Small intestine (tissue), 7 donors: Measurements from ENCODE around the gene GINM1. TPM values are rescaled to one million over a fixed set of nuclear protein-coding genes. Genes with fewer than 3 reads are reported as not detected.

Source experiments
- DNase-seq, 2 donors: peaks; one replicate each; pipeline versions ENCODE4 v3.0.0 to v3.0.0-alpha.2; 2013
- FAIRE-seq: peaks from 2 replicates; lab custom pipeline; 2012; peaks lifted over from hg19 to GRCh38; lab: Jason Lieb, UNC
- H3K27ac ChIP-seq, 3 donors: one replicate each; pipeline ENCODE4 v1.5.1; 2013; ENCODE audit warnings: low read length in 2 of 3, mild to moderate bottlenecking in 2 of 3, control low read depth in 1 of 3, inconsistent platforms in 1 of 3, low read depth in 1 of 3, moderate library complexity in 1 of 3
- H3K27me3 ChIP-seq, 3 donors: one replicate each; pipeline ENCODE4 v1.6.1; 2013; ENCODE audit warnings: low read length in 3 of 3, inconsistent platforms in 1 of 3; ENCODE audit not compliant: control insufficient read depth in 3 of 3, insufficient read depth in 3 of 3
- H3K36me3 ChIP-seq, 3 donors: one replicate each; pipeline ENCODE4 v1.6.1; 2013; ENCODE audit warnings: low read length in 3 of 3, inconsistent platforms in 1 of 3, low read depth in 1 of 3, mild to moderate bottlenecking in 1 of 3, moderate library complexity in 1 of 3; ENCODE audit not compliant: control insufficient read depth in 3 of 3, insufficient read depth in 2 of 3
- H3K4me1 ChIP-seq, 3 donors: one replicate each; pipeline ENCODE4 v1.6.1; 2013; ENCODE audit warnings: low read length in 2 of 3, inconsistent platforms in 1 of 3, low read depth in 1 of 3, mild to moderate bottlenecking in 1 of 3, moderate library complexity in 1 of 3; ENCODE audit not compliant: control insufficient read depth in 3 of 3, insufficient read depth in 2 of 3
- H3K4me3 ChIP-seq, 3 donors: one replicate each; pipeline ENCODE4 v1.5.1; 2013; ENCODE audit warnings: low read length in 3 of 3, control low read depth in 1 of 3, inconsistent platforms in 1 of 3, low read depth in 1 of 3, mild to moderate bottlenecking in 1 of 3, moderate library complexity in 1 of 3
- H3K9me3 ChIP-seq, 2 donors: one replicate each; pipeline ENCODE4 v1.6.1; 2013; ENCODE audit warnings: low read depth in 1 of 2, low read length in 1 of 2; ENCODE audit not compliant: control insufficient read depth in 2 of 2, insufficient read depth in 1 of 2
- WGBS, 3 donors: extraction: QIAGEN DNeasy Blood & Tissue Kit; methylation state at CpG; one replicate each; pipeline ENCODE4 v1.1.7; 2013; 5-methylcytosine and 5-hydroxymethylcytosine counted together
- polyA plus RNA-seq, 4 donors: library from polyadenylated mRNA; stranded (reverse) in 3 of 4; unstranded in 1 of 4; fragments of 200-250 nt in 3 of 4; fragments of 120-200 nt in 1 of 4; gene quantifications; one replicate each; pipeline versions ENCODE4 v1.2.1 to v1.2.3, GENCODE V29; 2013
- donor health status: healthy with polysubstance abuse.
- donor health status: control.
- donor health status: control.
- donor health status: Bipolar disorder and iron deficiency.
- donor health status: healthy.

Gene GINM1
- polyA plus RNA-seq, 4 donors = 9.2 to 29.9 (median 22.7) TPM

DNA sequence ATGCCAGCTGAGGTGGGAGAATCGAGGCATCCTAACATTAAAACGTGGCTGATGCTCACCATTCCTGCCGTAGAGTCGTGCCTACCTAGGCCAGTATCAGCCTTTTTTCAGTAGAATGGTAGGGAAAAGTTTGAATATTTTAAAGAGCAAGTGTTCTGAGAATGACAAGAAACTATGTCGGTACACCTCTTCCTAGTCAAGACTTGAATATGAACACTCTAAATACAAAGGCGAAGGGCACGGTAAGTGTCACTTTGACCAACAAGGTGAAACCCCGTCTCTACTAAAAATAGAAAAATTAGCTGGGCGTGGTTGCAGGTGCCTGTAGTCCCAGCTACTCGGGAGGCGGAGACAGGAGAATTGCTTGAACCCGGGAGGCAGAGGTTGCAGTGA is 1.0 kb downstream of the GINM1 start:
- no peaks in the 10 kb centered on the region for H3K27me3 ChIP-seq
- H3K4me3 ChIP-seq = peak overlapping the region; percentile 94 to 100 (median 98)
- 12 to 26% (median 16%) methylated on average over 12 of the region's 12 CpGs for WGBS, 3 donors
- peak overlapping the region; percentile 91 to 93 (median 92) for H3K27ac ChIP-seq
- H3K4me1 ChIP-seq = peaks cover 0 to 4% (median 0%) of the 10 kb centered on the region in 3 donors
- H3K9me3 ChIP-seq = no peaks in the 10 kb centered on the region
- FAIRE-seq (no peak), DNase-seq (no peak)
- no peaks in the 10 kb centered on the region for H3K36me3 ChIP-seq

DNA sequence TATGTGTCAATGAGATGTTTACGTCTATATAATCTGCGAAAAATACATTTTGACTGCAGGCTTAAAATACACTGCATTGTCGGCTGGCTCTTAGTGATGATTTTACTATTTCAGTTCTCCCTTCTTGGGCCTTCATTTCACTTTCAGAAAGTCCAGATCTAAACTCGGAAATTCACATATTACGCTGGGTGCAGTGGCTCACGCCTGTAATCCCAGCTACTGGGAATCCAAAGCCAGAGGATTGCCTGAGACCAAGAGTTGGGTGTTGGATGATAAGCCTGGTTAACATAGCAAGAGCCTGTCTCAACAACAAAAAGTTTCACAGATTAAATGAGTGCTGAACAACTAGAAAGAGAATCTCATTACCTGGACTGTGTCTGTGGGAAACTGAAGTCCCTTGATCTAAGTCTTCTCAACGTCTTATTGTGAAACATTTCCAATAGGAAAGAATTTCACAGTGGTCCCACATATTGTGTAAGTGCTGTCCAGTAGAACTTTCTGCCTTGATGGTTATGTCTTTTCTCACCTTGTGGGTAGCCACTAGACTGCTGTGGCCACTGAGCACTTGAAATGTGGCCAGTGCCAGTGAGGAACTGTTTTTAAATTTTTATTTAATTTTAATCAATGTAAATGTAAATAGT is 1.9 kb downstream of the GINM1 start:
- WGBS, 3 donors = 84 to 85% (median 85%) methylated on average over 7 of the region's 7 CpGs
- H3K4me3 ChIP-seq = no peak overlapping the region
- peaks cover 0 to 4% (median 0%) of the 10 kb centered on the region in 3 donors for H3K4me1 ChIP-seq
- H3K27ac ChIP-seq = no peak overlapping the region
- FAIRE-seq (no peak), DNase-seq (no peak)
- no peaks in the 10 kb centered on the region for H3K9me3 ChIP-seq
- H3K27me3 ChIP-seq = no peaks in the 10 kb centered on the region
- peaks cover 0 to 6% (median 0%) of the 10 kb centered on the region in 3 donors for H3K36me3 ChIP-seq

DNA sequence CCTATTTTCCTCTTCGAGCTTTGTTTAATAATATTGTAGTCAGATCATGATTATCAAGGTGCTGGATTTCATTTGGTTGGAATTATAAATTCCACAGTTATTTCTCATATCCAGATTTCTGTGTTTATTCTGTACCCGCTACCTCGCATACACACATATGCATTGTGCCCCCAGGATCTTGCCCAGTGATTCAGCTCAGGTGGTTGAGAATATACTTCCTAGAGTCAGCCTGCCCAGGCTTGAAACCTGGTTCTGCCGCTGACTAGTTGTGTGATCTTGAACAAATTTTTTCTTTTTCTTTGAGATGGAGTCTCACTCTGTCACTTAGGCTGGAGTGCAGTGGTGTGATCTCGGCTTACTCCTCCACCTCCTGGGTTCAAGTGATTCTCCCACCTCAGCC is 14.7 kb downstream of the GINM1 start:
- DNase-seq (no peak), FAIRE-seq (no peak)
- no peaks in the 10 kb centered on the region for H3K4me1 ChIP-seq
- peaks cover 4 to 27% (median 5%) of the 10 kb centered on the region in 3 donors for H3K36me3 ChIP-seq
- H3K4me3 ChIP-seq = no peak overlapping the region
- 97 to 100% (median 97%) methylated on average over 5 of the region's 5 CpGs for WGBS, 3 donors
- no peaks in the 10 kb centered on the region for H3K27me3 ChIP-seq
- no peak overlapping the region for H3K27ac ChIP-seq
- H3K9me3 ChIP-seq = no peaks in the 10 kb centered on the region

DNA sequence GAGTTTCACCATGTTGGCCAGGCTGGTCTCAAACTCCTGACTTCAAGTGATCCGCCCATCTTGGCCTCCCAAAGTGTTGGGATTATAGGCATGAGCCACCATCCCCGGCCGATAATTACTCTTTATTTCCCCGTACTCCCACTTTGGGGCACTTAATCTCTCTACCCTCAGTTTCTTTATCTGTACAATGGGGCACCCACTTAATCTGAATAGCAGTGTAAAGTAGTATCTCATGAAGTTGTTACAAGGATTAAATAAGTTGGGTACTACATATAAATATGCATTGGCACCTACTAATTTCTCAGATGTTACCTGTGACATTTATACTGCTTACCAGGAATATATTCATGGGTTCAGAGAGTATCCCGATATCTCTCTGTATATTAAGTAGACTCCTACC is 15.2 kb downstream of the GINM1 start:
- Histone ChIP-seq H3K27ac (no peak overlapping the region), H3K9me3 (no peaks in the 10 kb centered on the region), H3K4me1 (no peaks in the 10 kb centered on the region), H3K36me3 (peaks cover 4 to 28% (median 5%) of the 10 kb centered on the region in 3 donors), H3K27me3 (no peaks in the 10 kb centered on the region), H3K4me3 (no peak overlapping the region)
- no peak for FAIRE-seq
- WGBS, 3 donors = 97 to 98% (median 98%) methylated on average over 5 of the region's 5 CpGs
- no peak for DNase-seq

DNA sequence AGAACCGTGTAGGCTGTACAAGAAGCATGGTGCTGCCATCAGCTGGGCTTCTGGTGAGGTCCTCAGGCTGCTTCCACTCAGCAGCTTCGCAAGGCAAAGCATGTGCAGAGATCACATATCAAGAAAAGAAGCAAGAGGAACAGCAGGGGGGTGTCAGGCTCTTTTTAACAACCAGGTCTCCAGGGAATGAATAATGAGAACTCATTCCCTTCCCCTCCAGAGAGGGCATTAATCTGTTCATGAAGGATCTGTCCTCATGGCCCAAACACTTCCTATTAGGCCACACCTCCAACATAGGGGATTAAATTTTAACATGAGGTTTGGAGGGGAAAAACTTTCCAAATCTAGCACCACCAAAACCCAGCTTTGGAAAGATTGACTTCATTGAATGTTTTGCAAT is 20.0 kb downstream of the GINM1 start:
- no peaks in the 10 kb centered on the region for H3K4me1 ChIP-seq
- DNase-seq = no peak
- H3K4me3 ChIP-seq = no peak overlapping the region
- 94 to 99% (median 95%) methylated on average over 2 of the region's 2 CpGs for WGBS, 3 donors
- FAIRE-seq = no peak
- peaks cover 7 to 40% (median 7%) of the 10 kb centered on the region in 3 donors for H3K36me3 ChIP-seq
- no peak overlapping the region for H3K27ac ChIP-seq
- H3K9me3 ChIP-seq = no peaks in the 10 kb centered on the region
- H3K27me3 ChIP-seq = no peaks in the 10 kb centered on the region

DNA sequence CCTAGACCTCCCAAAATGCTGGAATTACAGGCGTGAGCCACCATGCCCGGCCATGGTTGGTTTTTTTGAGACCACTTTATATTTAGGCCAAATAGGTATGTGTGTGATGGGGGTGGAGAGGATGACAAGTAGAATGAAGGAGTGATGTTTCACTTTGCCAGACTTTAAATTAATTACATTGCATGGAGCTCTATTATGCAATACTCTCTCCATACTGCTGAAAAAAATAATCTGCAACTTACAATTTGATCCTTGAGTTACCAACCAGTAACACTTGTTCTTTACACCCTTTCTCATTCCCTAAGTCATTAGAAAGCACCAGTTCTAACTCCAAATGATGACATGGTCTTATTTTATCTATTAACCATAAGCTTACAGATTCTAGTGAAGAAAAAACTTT is 26.8 kb downstream of the GINM1 start:
- H3K27ac ChIP-seq = no peak overlapping the region
- no peaks in the 10 kb centered on the region for H3K27me3 ChIP-seq
- DNase-seq (no peak), FAIRE-seq (no peak)
- peaks cover 5 to 34% (median 14%) of the 10 kb centered on the region in 3 donors for H3K36me3 ChIP-seq
- no peaks in the 10 kb centered on the region for H3K9me3 ChIP-seq
- H3K4me1 ChIP-seq = peaks cover 0 to 4% (median 0%) of the 10 kb centered on the region in 3 donors
- 90 to 97% (median 95%) methylated on average over 2 of the region's 2 CpGs for WGBS, 3 donors
- no peak overlapping the region for H3K4me3 ChIP-seq

DNA sequence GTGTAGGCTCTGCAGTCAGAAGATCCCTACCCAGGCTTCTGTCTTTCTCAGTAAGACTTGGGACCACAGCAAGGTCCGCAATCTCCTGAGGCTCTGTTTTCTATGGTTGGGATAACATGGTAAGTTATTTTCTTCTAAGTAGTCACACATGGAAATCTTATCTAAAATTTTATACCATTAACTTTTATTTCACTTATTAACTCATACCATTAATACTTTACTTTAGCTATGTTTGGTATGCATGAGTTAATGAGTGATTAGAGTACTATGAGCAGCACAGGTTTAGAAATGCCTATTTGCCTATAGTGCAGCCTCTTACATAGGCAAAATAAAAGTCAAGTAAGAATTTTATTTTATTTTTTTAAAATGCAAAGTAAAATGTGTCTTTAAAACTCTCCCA is 27.2 kb downstream of the GINM1 start:
- Histone ChIP-seq H3K27ac (no peak overlapping the region), H3K27me3 (no peaks in the 10 kb centered on the region), H3K4me3 (no peak overlapping the region), H3K9me3 (no peaks in the 10 kb centered on the region), H3K4me1 (peaks cover 0 to 4% (median 0%) of the 10 kb centered on the region in 3 donors), H3K36me3 (peaks cover 5 to 37% (median 14%) of the 10 kb centered on the region in 3 donors)
- FAIRE-seq (no peak), DNase-seq (no peak)
- WGBS, 3 donors = 97 to 100% (median 98%) methylated on average over 1 of the region's 1 CpG

DNA sequence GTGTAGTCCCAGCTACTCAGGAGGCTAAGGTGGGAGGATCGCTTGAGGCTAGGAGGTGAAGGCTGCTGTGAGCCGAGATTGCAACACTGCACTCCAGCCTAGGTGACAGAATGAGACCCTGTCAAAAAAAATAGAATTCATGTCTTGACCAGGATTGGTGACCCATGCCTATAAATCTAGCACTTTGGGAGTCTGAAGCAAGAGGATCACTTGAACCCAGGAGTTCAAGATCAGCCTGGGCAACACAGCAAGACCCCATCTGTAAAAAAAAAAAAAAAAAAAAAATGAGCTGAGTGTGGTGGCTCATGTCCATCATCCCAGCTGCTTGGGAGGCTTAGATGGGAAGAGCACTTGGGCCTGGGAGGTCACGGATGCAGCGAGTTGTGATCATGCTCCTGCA is 34.3 kb downstream of the GINM1 start:
- no peak overlapping the region for H3K27ac ChIP-seq
- H3K9me3 ChIP-seq = no peaks in the 10 kb centered on the region
- DNase-seq (no peak), FAIRE-seq (no peak)
- peaks cover 5 to 21% (median 10%) of the 10 kb centered on the region in 3 donors for H3K36me3 ChIP-seq
- WGBS, 3 donors = 98 to 99% (median 98%) methylated on average over 4 of the region's 4 CpGs
- no peaks in the 10 kb centered on the region for H3K4me1 ChIP-seq
- no peaks in the 10 kb centered on the region for H3K27me3 ChIP-seq
- H3K4me3 ChIP-seq = no peak overlapping the region
